Measurements from ENCODE around the gene MYO1B.

- TF ChIP-seq YY1 (IDR thresholded peaks at IDR 0.05; ENCODE audit: insufficient read depth, insufficient read length) (no peak), SUZ12 (IDR thresholded peaks at IDR 0.05; ENCODE audit: extremely low read depth, insufficient read depth, insufficient read length) (no peak), ZNF274 (IDR thresholded peaks at IDR 0.05; ENCODE audit: low read depth, low read length) (no peak)
Observed at GRCh38 chr2:191382801-191383200, 137.6 kb downstream of the MYO1B start.
